Chondrocyte (in vitro differentiated cells): Measurements from ENCODE around the gene HNRNPR. TPM values are rescaled to one million over a fixed set of nuclear protein-coding genes. Genes with fewer than 3 reads are reported as not detected.
A peak's percentile ranks its signal among the peaks of the same experiment; 100 is the strongest.

Source experiments
- DNase-seq: peaks from one replicate; pipeline ENCODE4 v3.0.0; 2021; ENCODE audit warnings: mixed read lengths, low spot score
- H3K27ac Mint-ChIP-seq: one replicate; pipeline ENCODE4 v1.8.0; 2021; ENCODE audit warnings: mild to moderate bottlenecking, moderate library complexity, mixed read lengths; ENCODE audit not compliant: unreplicated experiment
- H3K27me3 Mint-ChIP-seq: 2 replicates; pipeline ENCODE4 v1.8.0; 2021; ENCODE audit warnings: low read depth, mixed read lengths
- H3K36me3 Mint-ChIP-seq: 2 replicates; pipeline ENCODE4 v1.8.0; 2021; ENCODE audit warnings: low read depth, mixed read lengths
- H3K4me1 Mint-ChIP-seq: 2 replicates; pipeline ENCODE4 v1.8.0; 2021; ENCODE audit warnings: low read depth, mild to moderate bottlenecking, mixed read lengths
- H3K4me3 Mint-ChIP-seq: one replicate; pipeline ENCODE4 v1.8.0; 2021; ENCODE audit warnings: mild to moderate bottlenecking, moderate library complexity, mixed read lengths; ENCODE audit not compliant: unreplicated experiment
- H3K9me3 Mint-ChIP-seq: 2 replicates; pipeline ENCODE4 v1.8.0; 2021; ENCODE audit warnings: low read depth, mixed read lengths
- total RNA-seq: library from RNA; stranded (reverse); gene quantifications from 3 replicates; pipeline ENCODE4 v1.2.1, GENCODE V29; 2021
- TF ChIP-seq, protein P1 (sequence below): fragments of 200-600 bp; sonication (generic); IDR thresholded peaks from 2 replicates; pipeline ENCODE4 v1.5.0; 2021; ENCODE audit warnings: antibody characterized with exemption, mild to moderate bottlenecking, moderate library complexity

The HNRNPR gene
- total RNA-seq, 1 donor from 2014 or later = 91.3 TPM

DNA sequence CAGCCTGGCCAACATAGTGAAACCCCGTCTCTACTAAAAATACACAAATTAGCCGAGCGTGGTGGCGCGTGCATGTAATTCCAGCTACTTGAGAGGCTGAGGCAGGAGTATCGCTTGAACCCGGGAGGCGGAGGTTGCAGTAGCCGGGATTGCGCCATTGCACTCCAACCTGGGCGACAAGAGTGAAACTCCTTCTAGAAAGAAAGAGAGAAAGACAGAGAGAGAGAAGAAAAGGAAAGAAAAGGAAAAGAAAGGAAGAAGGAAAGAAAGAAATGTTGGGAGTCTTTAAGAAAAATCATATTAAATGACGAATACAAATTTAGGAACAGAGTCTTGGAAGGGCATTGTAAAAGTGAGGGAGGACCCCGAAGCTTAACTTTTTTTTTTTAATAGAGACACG is 1.8 kb upstream of the HNRNPR start:
- no peak overlapping the region for H3K4me3 Mint-ChIP-seq
- TF ChIP-seq, protein P1, sequence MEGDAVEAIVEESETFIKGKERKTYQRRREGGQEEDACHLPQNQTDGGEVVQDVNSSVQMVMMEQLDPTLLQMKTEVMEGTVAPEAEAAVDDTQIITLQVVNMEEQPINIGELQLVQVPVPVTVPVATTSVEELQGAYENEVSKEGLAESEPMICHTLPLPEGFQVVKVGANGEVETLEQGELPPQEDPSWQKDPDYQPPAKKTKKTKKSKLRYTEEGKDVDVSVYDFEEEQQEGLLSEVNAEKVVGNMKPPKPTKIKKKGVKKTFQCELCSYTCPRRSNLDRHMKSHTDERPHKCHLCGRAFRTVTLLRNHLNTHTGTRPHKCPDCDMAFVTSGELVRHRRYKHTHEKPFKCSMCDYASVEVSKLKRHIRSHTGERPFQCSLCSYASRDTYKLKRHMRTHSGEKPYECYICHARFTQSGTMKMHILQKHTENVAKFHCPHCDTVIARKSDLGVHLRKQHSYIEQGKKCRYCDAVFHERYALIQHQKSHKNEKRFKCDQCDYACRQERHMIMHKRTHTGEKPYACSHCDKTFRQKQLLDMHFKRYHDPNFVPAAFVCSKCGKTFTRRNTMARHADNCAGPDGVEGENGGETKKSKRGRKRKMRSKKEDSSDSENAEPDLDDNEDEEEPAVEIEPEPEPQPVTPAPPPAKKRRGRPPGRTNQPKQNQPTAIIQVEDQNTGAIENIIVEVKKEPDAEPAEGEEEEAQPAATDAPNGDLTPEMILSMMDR = no peak
- no peak for DNase-seq
- H3K27ac Mint-ChIP-seq = no peak overlapping the region
- no peaks in the 10 kb centered on the region for H3K9me3 Mint-ChIP-seq
- H3K36me3 Mint-ChIP-seq = no peaks in the 10 kb centered on the region
- peaks cover 26% of the 10 kb centered on the region for H3K4me1 Mint-ChIP-seq
- no peaks in the 10 kb centered on the region for H3K27me3 Mint-ChIP-seq

DNA sequence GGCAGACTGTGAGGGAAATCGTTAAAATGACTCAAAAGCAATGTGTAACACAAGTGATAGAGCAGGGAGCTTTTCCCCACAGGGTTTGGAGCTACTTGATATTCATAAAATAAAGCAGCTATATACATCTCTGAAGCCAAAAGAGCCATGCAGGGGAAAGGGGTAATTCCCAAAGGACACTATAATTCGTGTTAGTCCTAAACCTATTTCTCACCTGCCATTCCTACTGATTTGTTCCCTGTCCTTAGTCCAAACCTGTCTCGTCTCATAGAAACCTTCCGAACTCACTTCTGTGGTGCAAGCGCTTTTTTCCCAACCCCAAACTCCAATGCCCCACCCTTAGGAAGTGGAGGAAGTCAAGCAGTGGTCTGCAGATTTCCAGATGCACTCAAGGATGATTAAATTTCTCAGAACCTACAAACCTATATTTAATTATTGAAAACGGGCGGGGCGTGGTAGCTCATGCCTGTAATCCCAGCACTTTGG is 946 bp upstream of the HNRNPR start:
- H3K4me3 Mint-ChIP-seq = peak overlapping the region; percentile 80
- peaks cover 35% of the 10 kb centered on the region for H3K4me1 Mint-ChIP-seq
- TF ChIP-seq, protein P1 = no peak
- no peaks in the 10 kb centered on the region for H3K36me3 Mint-ChIP-seq
- no peaks in the 10 kb centered on the region for H3K9me3 Mint-ChIP-seq
- no peak for DNase-seq
- no peaks in the 10 kb centered on the region for H3K27me3 Mint-ChIP-seq
- H3K27ac Mint-ChIP-seq = peak overlapping the region; percentile 95

DNA sequence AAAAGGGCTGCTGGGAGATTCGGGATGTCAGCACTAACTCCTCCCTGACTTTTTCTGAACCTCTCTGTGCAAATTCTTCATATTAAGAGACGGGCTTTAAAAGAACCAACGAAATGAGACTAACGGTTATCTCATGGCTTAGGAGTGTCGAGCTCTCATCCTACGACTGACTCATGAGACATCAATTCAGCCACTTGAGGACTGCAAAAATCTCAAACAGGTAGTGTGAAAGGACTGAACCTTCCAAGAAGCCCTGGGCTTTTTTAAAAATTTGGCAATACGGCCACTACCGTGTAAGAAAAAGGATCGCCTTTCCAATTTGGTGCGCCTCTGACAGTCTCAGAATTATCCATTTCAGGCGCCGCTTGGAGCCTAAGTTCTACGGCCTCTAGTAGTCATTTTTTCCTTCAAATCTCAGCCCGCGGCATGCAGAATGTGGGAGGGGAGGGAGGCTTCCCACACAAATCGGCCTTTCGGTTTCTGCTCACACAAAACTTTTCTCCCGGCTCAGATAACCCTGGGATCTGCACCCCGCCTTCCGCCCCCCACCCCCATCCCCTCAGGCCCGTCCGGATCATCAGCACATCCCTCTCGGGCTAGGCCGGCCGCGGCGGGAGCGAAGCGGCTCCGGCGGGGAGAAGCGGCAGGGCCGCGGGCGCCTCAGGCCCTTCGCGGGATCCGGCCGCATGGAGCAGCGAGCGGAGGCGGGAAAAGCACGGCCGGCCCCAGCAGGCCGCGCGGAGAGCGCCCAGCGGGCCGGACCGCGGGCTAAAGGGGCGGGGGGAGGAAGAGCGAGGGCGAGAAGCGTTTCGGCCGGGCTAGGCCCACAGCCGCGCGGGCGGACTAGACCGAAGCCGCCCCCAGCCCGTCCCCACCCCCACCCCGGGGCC is 618 bp downstream of the HNRNPR start:
- DNase-seq = no peak
- peak overlapping the region; percentile 80 for H3K4me3 Mint-ChIP-seq
- peaks cover 50% of the 10 kb centered on the region for H3K4me1 Mint-ChIP-seq
- peak overlapping the region; percentile 95 for H3K27ac Mint-ChIP-seq
- H3K27me3 Mint-ChIP-seq = no peaks in the 10 kb centered on the region
- no peaks in the 10 kb centered on the region for H3K9me3 Mint-ChIP-seq
- H3K36me3 Mint-ChIP-seq = no peaks in the 10 kb centered on the region
- TF ChIP-seq, protein P1 = peak; percentile 12

DNA sequence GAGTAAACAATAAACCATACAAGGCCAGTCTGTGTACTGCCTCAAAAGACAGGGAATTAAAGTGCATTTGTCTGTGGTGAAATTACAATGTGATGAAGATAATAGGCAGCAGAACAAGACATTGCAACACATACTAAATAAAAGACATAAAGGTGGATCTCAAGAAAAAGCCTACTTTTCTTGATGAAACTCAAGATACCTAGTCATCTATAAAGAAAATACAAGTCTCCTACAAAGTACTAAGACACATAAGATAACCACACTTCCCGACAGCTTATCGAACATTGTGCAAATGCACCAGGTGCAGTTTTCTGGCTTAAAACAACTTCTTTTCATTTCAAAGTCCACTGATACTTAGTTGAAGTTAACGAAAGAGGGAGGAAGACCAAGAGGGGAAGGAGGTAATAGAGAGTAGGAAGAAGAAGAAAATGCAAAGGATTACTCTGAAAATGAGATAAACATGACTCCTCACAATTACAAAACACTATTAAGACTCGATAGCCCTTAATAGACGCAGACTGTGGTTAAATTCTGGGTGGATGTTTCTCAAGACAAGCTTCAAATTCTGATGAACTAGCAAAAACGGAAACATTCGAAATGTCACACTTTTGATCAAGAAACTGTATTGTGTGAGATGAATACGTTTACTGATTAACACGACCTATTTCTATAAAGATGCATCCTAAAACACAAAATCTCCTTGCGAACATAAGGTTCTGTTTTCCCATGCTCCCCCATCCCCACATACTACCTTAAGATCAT is 2.0 kb downstream of the HNRNPR start:
- Mint-ChIP-seq H3K9me3 (no peaks in the 10 kb centered on the region), H3K4me3 (peak overlapping the region; percentile 80), H3K27me3 (no peaks in the 10 kb centered on the region), H3K27ac (peak overlapping the region; percentile 78), H3K36me3 (peaks cover 3% of the 10 kb centered on the region), H3K4me1 (peaks cover 64% of the 10 kb centered on the region)
- TF ChIP-seq, protein P1 = no peak
- no peak for DNase-seq

DNA sequence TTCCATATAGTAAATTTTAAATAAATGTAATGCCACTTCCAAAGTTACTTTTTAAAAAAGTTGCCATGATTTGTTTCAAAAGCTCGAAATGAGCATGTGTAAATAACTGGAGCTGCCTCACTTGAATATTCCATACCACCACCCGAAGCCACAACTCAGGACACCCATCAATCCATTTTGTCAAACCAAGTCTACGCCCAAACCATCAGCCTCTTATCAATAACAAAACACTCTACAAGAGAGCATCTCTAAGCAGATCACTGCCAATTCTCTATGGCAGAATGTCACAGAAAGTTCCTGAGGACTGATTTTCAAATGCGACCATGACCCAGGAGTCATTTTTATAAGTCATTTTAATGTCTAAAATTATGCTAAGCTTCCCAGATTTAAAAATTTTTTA is 4.5 kb downstream of the HNRNPR start:
- TF ChIP-seq, protein P1 = no peak
- no peak for DNase-seq
- H3K9me3 Mint-ChIP-seq = no peaks in the 10 kb centered on the region
- H3K4me1 Mint-ChIP-seq = peaks cover 60% of the 10 kb centered on the region
- H3K27ac Mint-ChIP-seq = peak overlapping the region; percentile 78
- H3K4me3 Mint-ChIP-seq = peak overlapping the region; percentile 10
- no peaks in the 10 kb centered on the region for H3K27me3 Mint-ChIP-seq
- H3K36me3 Mint-ChIP-seq = peaks cover 6% of the 10 kb centered on the region
